Measurements from ENCODE around the gene ANGEL1.

DNA sequence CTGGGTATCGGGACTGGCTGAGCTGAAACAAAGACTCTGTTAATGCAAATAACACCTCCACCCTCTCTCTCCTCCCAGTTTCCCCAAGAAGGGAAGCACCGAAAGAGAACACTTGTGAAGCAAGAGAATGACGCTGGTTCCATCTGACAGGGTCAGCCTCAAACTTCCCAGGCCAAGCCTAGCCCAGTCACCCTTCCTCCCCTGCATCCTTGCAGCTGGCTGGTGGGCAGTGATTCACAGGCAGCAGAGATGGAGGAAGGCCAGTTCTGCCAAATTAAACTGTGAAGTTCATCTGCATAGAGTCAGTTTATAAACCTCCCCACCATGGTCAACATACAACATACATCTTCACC lies 16.3 kb upstream of the ANGEL1 start:
- TF ChIP-seq CTCF (IDR thresholded peaks at IDR 0.05) (no peak), POLR2A (IDR thresholded peaks at IDR 0.05) (no peak)
